Activated CD8-positive, alpha-beta T cell treated with anti-CD3 and anti-CD28 coated beads for 36 hours (primary cell): Measurements from ENCODE around the gene ZKSCAN2. TPM values are rescaled to one million over a fixed set of nuclear protein-coding genes. Genes with fewer than 3 reads are reported as not detected.

Experiments used
- ATAC-seq: fragments of 200-7000 bp; cut with Tn5 transposase; one replicate; pipeline ENCODE4 v1.10.0; 2021; ENCODE audit warnings: mild to moderate bottlenecking, moderate library complexity
- CTCF ChIA-PET: fragments of 350-600 bp; sonication (Branson Sonifier 250); formaldehyde crosslinking; loops from one replicate; lab custom pipeline; 2021; ENCODE audit warnings: antibody characterized with exemption; lab: Charles Lee
- POLR2A ChIA-PET: fragments of 350-600 bp; sonication (Branson Sonifier 250); formaldehyde crosslinking; loops from one replicate; lab custom pipeline; 2021; ENCODE audit warnings: antibody characterized with exemption; lab: Charles Lee
- DNase-seq: peaks from one replicate; pipeline ENCODE4 v3.0.0-alpha.2; 2020
- H3K27ac Mint-ChIP-seq: one replicate; pipeline ENCODE4 v1.8.0; 2021; ENCODE audit warnings: mild to moderate bottlenecking, mixed read lengths
- H3K27me3 Mint-ChIP-seq: one replicate; pipeline ENCODE4 v1.8.0; 2021; ENCODE audit warnings: mixed read lengths
- H3K36me3 Mint-ChIP-seq: one replicate; pipeline ENCODE4 v1.8.0; 2021; ENCODE audit warnings: low read depth, mixed read lengths
- H3K4me1 Mint-ChIP-seq: one replicate; pipeline ENCODE4 v1.8.0; 2021; ENCODE audit warnings: low read depth, mixed read lengths
- H3K4me3 Mint-ChIP-seq: one replicate; pipeline ENCODE4 v1.8.0; 2021; ENCODE audit warnings: mild to moderate bottlenecking, moderate library complexity, mixed read lengths
- H3K9me3 Mint-ChIP-seq: one replicate; pipeline ENCODE4 v1.8.0; 2021; ENCODE audit warnings: mixed read lengths
- CTCF ChIP-seq: fragments of 200-600 bp; IDR thresholded peaks from one replicate; pipeline ENCODE4 v1.8.0; 2022; ENCODE audit warnings: antibody characterized with exemption, mild to moderate bottlenecking
- intact Hi-C: fragments of 100-400 bp; cut with micrococcal nuclease; formaldehyde crosslinking; loops from one replicate; pipeline ENCODE4 v1.10.0; 2022
- total RNA-seq, 2 experiments: library from RNA; stranded (reverse); gene quantifications; one replicate each; pipeline ENCODE4 v1.2.3, GENCODE V29; 2021

ZKSCAN2 gene
- total RNA-seq, 2 experiments from 2014 or later, result 3.7 to 4.0 TPM

- intact Hi-C loops, result no loop called here
- TF ChIP-seq CTCF, result no peak
- no peak for DNase-seq
- Mint-ChIP-seq H3K27me3 (no peaks in the 10 kb centered on the region), H3K4me3 (no peak overlapping the region), H3K36me3 (no peaks in the 10 kb centered on the region), H3K4me1 (peaks cover 3% of the 10 kb centered on the region), H3K27ac (no peak overlapping the region), H3K9me3 (no peaks in the 10 kb centered on the region)
- ChIA-PET CTCF (no interaction called here), POLR2A (no interaction called here)
- ATAC-seq, result no peak
These were observed 45.0 kb downstream of the ZKSCAN2 start for GRCh38 chr16:25212636-25213035.

GRCh38 chr16:25210758-25211157 is 46.9 kb downstream of the ZKSCAN2 start:
- H3K27me3 Mint-ChIP-seq, result no peaks in the 10 kb centered on the region
- ChIA-PET POLR2A (no interaction called here), CTCF (interaction anchor here (0.6 to 2.0 kb wide), 3 partner anchors 12 to 84 kb away, joined by 3 to 6 read pairs (median 4); no protein-coding TSS in a partner anchor)
- H3K4me3 Mint-ChIP-seq, result no peak overlapping the region
- no peaks in the 10 kb centered on the region for H3K36me3 Mint-ChIP-seq
- peak; percentile 59 for DNase-seq
- ATAC-seq, result peak; percentile 83
- no peak overlapping the region for H3K27ac Mint-ChIP-seq
- peaks cover 3% of the 10 kb centered on the region for H3K4me1 Mint-ChIP-seq
- intact Hi-C loops, result no loop called here
- TF ChIP-seq CTCF, result no peak
- no peaks in the 10 kb centered on the region for H3K9me3 Mint-ChIP-seq

GRCh38 chr16:25199457-25199856 is 58.2 kb downstream of the ZKSCAN2 start:
- H3K9me3 Mint-ChIP-seq, result no peaks in the 10 kb centered on the region
- no peaks in the 10 kb centered on the region for H3K36me3 Mint-ChIP-seq
- ATAC-seq, result no peak
- H3K27ac Mint-ChIP-seq, result no peak overlapping the region
- no peaks in the 10 kb centered on the region for H3K4me1 Mint-ChIP-seq
- intact Hi-C loops, result no loop called here
- no peak for TF ChIP-seq CTCF
- no peaks in the 10 kb centered on the region for H3K27me3 Mint-ChIP-seq
- no peak overlapping the region for H3K4me3 Mint-ChIP-seq
- ChIA-PET POLR2A (no interaction called here), CTCF (no interaction called here)
- no peak for DNase-seq

DNA sequence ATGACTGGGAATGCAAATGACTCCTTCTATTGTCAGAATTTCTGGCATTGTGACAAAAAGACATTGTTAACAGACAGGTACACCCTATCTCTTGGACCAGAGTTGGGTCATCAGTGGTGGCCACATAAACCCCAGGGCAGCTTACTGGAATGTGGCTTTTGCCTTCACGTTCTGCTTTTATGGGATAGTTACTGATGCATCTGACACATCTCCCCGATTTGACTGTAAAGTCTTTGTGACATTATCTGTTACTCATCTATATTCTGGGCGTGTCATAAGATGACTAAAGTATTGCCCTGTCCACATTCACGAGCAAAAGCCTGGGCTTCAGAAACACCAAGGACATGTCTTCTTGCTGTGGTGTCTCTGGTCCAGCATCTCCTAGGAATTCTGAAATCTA is 59.6 kb downstream of the ZKSCAN2 start:
- DNase-seq (no peak), ATAC-seq (no peak)
- ChIA-PET POLR2A (no interaction called here), CTCF (no interaction called here)
- Mint-ChIP-seq H3K27ac (no peak overlapping the region), H3K4me3 (no peak overlapping the region), H3K4me1 (no peaks in the 10 kb centered on the region), H3K36me3 (no peaks in the 10 kb centered on the region), H3K9me3 (no peaks in the 10 kb centered on the region), H3K27me3 (no peaks in the 10 kb centered on the region)
- intact Hi-C loops, result no loop called here
- no peak for TF ChIP-seq CTCF

GRCh38 chr16:25194273-25194878 is 63.3 kb downstream of the ZKSCAN2 start:
- intact Hi-C loops, result no loop called here
- no peaks in the 10 kb centered on the region for H3K27me3 Mint-ChIP-seq
- DNase-seq, result no peak
- ChIA-PET POLR2A (interaction anchor here (0.6 kb wide), 1 partner anchor 59 kb away, joined by 3 read pairs; no protein-coding TSS in a partner anchor), CTCF (interaction anchor here (1.9 to 2.0 kb wide), 2 partner anchors 8 to 31 kb away, joined by 5 to 6 read pairs; no protein-coding TSS in a partner anchor)
- no peak for ATAC-seq
- H3K36me3 Mint-ChIP-seq, result no peaks in the 10 kb centered on the region
- H3K4me3 Mint-ChIP-seq, result no peak overlapping the region
- no peak overlapping the region for H3K27ac Mint-ChIP-seq
- TF ChIP-seq CTCF, result no peak
- H3K4me1 Mint-ChIP-seq, result no peaks in the 10 kb centered on the region
- H3K9me3 Mint-ChIP-seq, result no peaks in the 10 kb centered on the region
